ENCODE data around the gene TRIM40. TPM values are rescaled to one million over a fixed set of nuclear protein-coding genes. Genes with fewer than 3 reads are reported as not detected.

TRIM40 gene
- total RNA-seq, 1 donor from 2014 or later = not detected

- intact Hi-C loops (cut with DNase I) = no loop called here
- Histone ChIP-seq H3K9me3 (no peaks in the 10 kb centered on the region), H3K4me1 (no peaks in the 10 kb centered on the region), H3K36me3 (no peaks in the 10 kb centered on the region), H3K27me3 (no peaks in the 10 kb centered on the region), H3K27ac (no peak overlapping the region), H3K4me3 (no peak overlapping the region)
- DNase-seq (ENCODE audit: extremely low spot score in 2 of 2) = no peak
- TF ChIP-seq CTCF (IDR thresholded peaks at IDR 0.05) (no peak), POLR2A (IDR thresholded peaks at IDR 0.05) (no peak), POLR2AphosphoS5 (IDR thresholded peaks at IDR 0.05; ENCODE audit: insufficient read depth in 1 of 2, low read depth in 1 of 2) (no peak)
These were observed 7.8 kb downstream of the TRIM40 start for GRCh38 chr6:30143780-30144179.

GRCh38 chr6:30144811-30145210 lies 8.9 kb downstream of the TRIM40 start:
- Histone ChIP-seq H3K27ac (no peak overlapping the region), H3K27me3 (no peaks in the 10 kb centered on the region), H3K36me3 (no peaks in the 10 kb centered on the region), H3K4me1 (no peaks in the 10 kb centered on the region), H3K4me3 (no peak overlapping the region), H3K9me3 (no peaks in the 10 kb centered on the region)
- intact Hi-C loops (cut with DNase I) = no loop called here
- DNase-seq (ENCODE audit: extremely low spot score in 2 of 2) = no peak
- TF ChIP-seq POLR2AphosphoS5 (IDR thresholded peaks at IDR 0.05; ENCODE audit: insufficient read depth in 1 of 2, low read depth in 1 of 2) (no peak), POLR2A (IDR thresholded peaks at IDR 0.05) (no peak), CTCF (IDR thresholded peaks at IDR 0.05) (no peak)

GRCh38 chr6:30145818-30146217 lies 9.9 kb downstream of the TRIM40 start:
- intact Hi-C loops (cut with DNase I) = no loop called here
- Histone ChIP-seq H3K4me3 (no peak overlapping the region), H3K27ac (no peak overlapping the region), H3K36me3 (no peaks in the 10 kb centered on the region), H3K27me3 (no peaks in the 10 kb centered on the region), H3K4me1 (no peaks in the 10 kb centered on the region), H3K9me3 (no peaks in the 10 kb centered on the region)
- TF ChIP-seq CTCF (IDR thresholded peaks at IDR 0.05) (no peak), POLR2AphosphoS5 (IDR thresholded peaks at IDR 0.05; ENCODE audit: insufficient read depth in 1 of 2, low read depth in 1 of 2) (no peak), POLR2A (IDR thresholded peaks at IDR 0.05) (no peak)
- DNase-seq (ENCODE audit: extremely low spot score in 2 of 2) = no peak

- intact Hi-C loops (cut with DNase I) = no loop called here
- Histone ChIP-seq H3K27ac (no peak overlapping the region), H3K36me3 (no peaks in the 10 kb centered on the region), H3K9me3 (no peaks in the 10 kb centered on the region), H3K4me3 (no peak overlapping the region), H3K27me3 (no peaks in the 10 kb centered on the region), H3K4me1 (no peaks in the 10 kb centered on the region)
- DNase-seq (ENCODE audit: extremely low spot score in 2 of 2) = no peak
- TF ChIP-seq POLR2AphosphoS5 (IDR thresholded peaks at IDR 0.05; ENCODE audit: insufficient read depth in 1 of 2, low read depth in 1 of 2) (no peak), CTCF (IDR thresholded peaks at IDR 0.05) (no peak), POLR2A (IDR thresholded peaks at IDR 0.05) (no peak)
These were observed 11.2 kb downstream of the TRIM40 start for GRCh38 chr6:30147096-30147495.

DNA sequence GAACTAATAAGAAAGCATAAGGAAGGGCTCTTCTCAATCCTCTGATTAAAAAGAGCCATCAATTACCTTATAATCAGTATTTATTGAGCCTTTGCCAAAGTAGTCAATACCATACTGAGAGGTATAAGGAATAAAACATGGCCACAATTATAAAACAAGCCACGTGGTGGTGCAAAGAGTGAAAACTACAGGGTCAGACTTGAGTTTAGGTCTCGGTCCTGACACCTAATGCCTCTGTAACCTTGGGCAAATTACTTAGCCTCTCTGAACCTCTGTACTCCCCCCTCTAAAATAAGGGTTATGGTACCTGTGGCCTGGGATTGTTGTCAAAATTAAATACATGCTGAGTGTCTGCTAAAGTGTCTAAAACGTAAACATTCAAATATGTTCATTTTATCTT lies 13.3 kb downstream of the TRIM40 start:
- intact Hi-C loops (cut with DNase I) = no loop called here
- Histone ChIP-seq H3K27me3 (no peaks in the 10 kb centered on the region), H3K36me3 (no peaks in the 10 kb centered on the region), H3K4me1 (no peaks in the 10 kb centered on the region), H3K27ac (no peak overlapping the region), H3K4me3 (no peak overlapping the region), H3K9me3 (no peaks in the 10 kb centered on the region)
- DNase-seq (ENCODE audit: extremely low spot score in 2 of 2) = no peak
- TF ChIP-seq POLR2AphosphoS5 (IDR thresholded peaks at IDR 0.05; ENCODE audit: insufficient read depth in 1 of 2, low read depth in 1 of 2) = no peak
- TF ChIP-seq CTCF (IDR thresholded peaks at IDR 0.05) = no peak
- TF ChIP-seq POLR2A (IDR thresholded peaks at IDR 0.05) = no peak

Data from vagina (tissue), 2 donors.